Neuronal stem cell (in vitro differentiated cells): Measurements from ENCODE around the gene B4GALT1.

Experiments
- DNase-seq: peaks from one replicate; pipeline ENCODE4 v3.0.0-alpha.2; 2013; ENCODE audit warnings: low spot score
- H2AFZ ChIP-seq: one replicate; pipeline ENCODE4 v1.6.1; 2013; ENCODE audit warnings: mild to moderate bottlenecking, low read length, inconsistent platforms
- H2AK5ac ChIP-seq: 2 replicates; pipeline ENCODE4 v1.6.1; 2013; ENCODE audit warnings: low read depth, mild to moderate bottlenecking, inconsistent platforms, low read length, moderate library complexity, mixed read lengths
- H2BK120ac ChIP-seq: 2 replicates; pipeline ENCODE4 v1.6.1; 2013; ENCODE audit warnings: low read depth, mild to moderate bottlenecking, inconsistent platforms, low read length, moderate library complexity, mixed read lengths
- H2BK12ac ChIP-seq: one replicate; pipeline ENCODE4 v1.6.1; 2013; ENCODE audit warnings: low read length, inconsistent platforms
- H2BK15ac ChIP-seq: 2 replicates; pipeline ENCODE4 v1.6.1; 2013; ENCODE audit warnings: mild to moderate bottlenecking, low read length, inconsistent platforms, mixed read lengths
- H2BK5ac ChIP-seq: one replicate; pipeline ENCODE4 v1.6.1; 2013; ENCODE audit warnings: inconsistent platforms, mild to moderate bottlenecking, low read length, moderate library complexity
- H3K14ac ChIP-seq: one replicate; pipeline ENCODE4 v1.6.1; 2013; ENCODE audit warnings: low read length, inconsistent platforms
- H3K18ac ChIP-seq: 2 replicates; pipeline ENCODE4 v1.6.1; 2013; ENCODE audit warnings: low read length, inconsistent platforms
- H3K23ac ChIP-seq: 2 replicates; pipeline ENCODE4 v1.6.1; 2013; ENCODE audit warnings: low read depth, mild to moderate bottlenecking, mixed read lengths, low read length, inconsistent platforms; ENCODE audit not compliant: poor library complexity
- H3K27ac ChIP-seq: replicated peaks from 3 replicates; pipeline ENCODE4 v1.5.1; 2013; ENCODE audit warnings: low read length, inconsistent platforms
- H3K27me3 ChIP-seq, 3 experiments: 2 replicates each; pipeline ENCODE4 v1.6.1; 2013; ENCODE audit warnings: low read length in 3 of 3, mild to moderate bottlenecking in 2 of 3, inconsistent platforms in 1 of 3, low read depth in 1 of 3, mixed read lengths in 1 of 3, moderate library complexity in 1 of 3; ENCODE audit not compliant: control insufficient read depth in 3 of 3, insufficient read depth in 3 of 3
- H3K36me3 ChIP-seq, 2 donors: replicated peaks in 1 of 2; 2 replicates each; pipeline ENCODE4 v1.6.1; 2013; ENCODE audit warnings: low read length in 2 of 2; ENCODE audit not compliant: control insufficient read depth in 2 of 2, insufficient read depth in 2 of 2
- H3K4ac ChIP-seq: 2 replicates; pipeline ENCODE4 v1.6.1; 2013; ENCODE audit warnings: inconsistent platforms, mild to moderate bottlenecking, low read length, moderate library complexity
- H3K4me1 ChIP-seq, 2 donors: 1 replicate in 1 of 2; 2 replicates in 1 of 2; pipeline ENCODE4 v1.6.1; 2013; ENCODE audit warnings: low read length in 2 of 2, low read depth in 1 of 2; ENCODE audit not compliant: control insufficient read depth in 2 of 2, insufficient read depth in 1 of 2
- H3K4me2 ChIP-seq: one replicate; pipeline ENCODE4 v1.6.1; 2013; ENCODE audit warnings: mild to moderate bottlenecking, low read length, inconsistent platforms; ENCODE audit not compliant: insufficient read depth, poor library complexity, severe bottlenecking
- H3K4me3 ChIP-seq, 2 donors: 2 replicates each; pipeline ENCODE4 v1.5.1; 2013; ENCODE audit warnings: low read length in 2 of 2, mild to moderate bottlenecking in 2 of 2, inconsistent platforms in 1 of 2, moderate library complexity in 1 of 2
- H3K79me1 ChIP-seq: one replicate; pipeline ENCODE4 v1.6.1; 2013; ENCODE audit warnings: low read depth, mild to moderate bottlenecking, inconsistent platforms, low read length, moderate library complexity
- H3K9ac ChIP-seq: one replicate; pipeline ENCODE4 v1.6.1; 2013; ENCODE audit warnings: mild to moderate bottlenecking, low read depth, low read length, inconsistent platforms; ENCODE audit not compliant: poor library complexity
- H3K9me3 ChIP-seq, 2 donors: replicated peaks in 1 of 2; 2 replicates each; pipeline versions ENCODE3 to v1.6.1; 2013; ENCODE audit warnings: low read length in 2 of 2, mild to moderate bottlenecking in 2 of 2, inconsistent platforms in 1 of 2, low read depth in 1 of 2, mixed read lengths in 1 of 2, moderate library complexity in 1 of 2; ENCODE audit not compliant: control insufficient read depth in 2 of 2, insufficient read depth in 1 of 2
- H4K8ac ChIP-seq: one replicate; pipeline ENCODE4 v1.6.1; 2013; ENCODE audit warnings: low read depth, mild to moderate bottlenecking, inconsistent platforms, low read length, moderate library complexity
- H4K91ac ChIP-seq: one replicate; pipeline ENCODE4 v1.6.1; 2013; ENCODE audit warnings: low read length, low read depth, mild to moderate bottlenecking, inconsistent platforms; ENCODE audit not compliant: poor library complexity
- WGBS, 2 donors: extraction: QIAGEN DNeasy Blood & Tissue Kit; methylation state at CpG; one replicate each; pipeline ENCODE4 v1.1.7; 2013; ENCODE audit warnings: missing lambda C conversion rate in 2 of 2, mixed read lengths in 1 of 2; ENCODE audit not compliant: insufficient read length in 2 of 2, insufficient replicate concordance in 1 of 2; ENCODE audit errors: extremely low coverage in 2 of 2; 5-methylcytosine and 5-hydroxymethylcytosine counted together

B4GALT1 gene

GRCh38 chr9:33177086-33177485 lies 9.9 kb upstream of the B4GALT1 start:
- no peak for DNase-seq
- Histone ChIP-seq H3K9ac (no peak overlapping the region), H2BK120ac (no peak overlapping the region), H2BK15ac (no peak overlapping the region), H3K23ac (no peak overlapping the region), H2AFZ (no peak overlapping the region), H4K8ac (no peak overlapping the region), H3K4me3 (no peak overlapping the region), H3K27me3 (peaks cover 0 to 47% (median 0%) of the 10 kb centered on the region in 3 experiments), H3K9me3 (no peaks in the 10 kb centered on the region), H3K27ac (no peak overlapping the region), H3K4me1 (peaks cover 0 to 2% of the 10 kb centered on the region in 2 donors), H3K4ac (no peak overlapping the region), H3K4me2 (no peak overlapping the region), H3K14ac (no peak overlapping the region), H3K36me3 (no peaks in the 10 kb centered on the region), H2BK5ac (no peak overlapping the region), H2AK5ac (no peak overlapping the region), H4K91ac (no peak overlapping the region), H3K79me1 (no peaks in the 10 kb centered on the region), H2BK12ac (no peak overlapping the region), H3K18ac (no peak overlapping the region)
- WGBS, 2 donors: no CpG with 5 or more reads among the region's 4 CpGs

DNA sequence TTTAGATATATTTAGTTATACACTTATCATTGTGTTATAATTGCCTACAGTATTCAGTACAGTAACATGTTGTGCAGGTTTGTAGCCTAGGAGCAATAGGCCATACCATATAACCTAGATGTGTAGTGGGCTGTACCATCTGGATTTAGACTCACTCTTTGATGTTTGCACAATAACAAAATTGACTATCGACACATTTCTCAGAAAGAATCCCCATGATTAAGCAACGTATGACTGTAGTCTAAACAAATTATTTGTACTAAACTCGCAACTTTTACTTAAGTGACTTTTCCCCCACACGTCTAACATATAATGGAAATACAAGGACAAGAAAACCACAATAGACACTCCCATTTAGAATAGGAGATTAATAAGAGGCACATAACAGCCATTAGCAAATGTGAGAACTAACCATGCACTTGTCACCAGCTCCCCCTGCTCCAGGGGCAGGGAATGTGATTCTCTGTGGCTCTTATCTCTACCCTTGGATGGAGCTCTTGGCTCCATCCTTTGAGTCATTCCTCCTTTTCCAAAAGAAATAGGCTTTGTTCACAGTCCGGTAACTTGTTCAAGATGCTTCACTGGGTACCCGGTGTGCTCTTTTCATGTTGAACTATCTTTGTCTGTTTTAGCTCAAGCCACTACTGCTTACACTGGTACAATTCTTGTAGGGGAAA lies 8.7 kb upstream of the B4GALT1 start:
- H3K27me3 ChIP-seq: peaks cover 0 to 38% (median 0%) of the 10 kb centered on the region in 3 experiments
- H2BK15ac ChIP-seq: no peak overlapping the region
- no peaks in the 10 kb centered on the region for H3K79me1 ChIP-seq
- H3K4me1 ChIP-seq: peaks cover 0 to 3% of the 10 kb centered on the region in 2 donors
- no peak overlapping the region for H3K4me2 ChIP-seq
- H2BK5ac ChIP-seq: no peak overlapping the region
- no peak overlapping the region for H2AK5ac ChIP-seq
- no peaks in the 10 kb centered on the region for H3K9me3 ChIP-seq
- no peak overlapping the region for H3K27ac ChIP-seq
- no peak overlapping the region for H2BK120ac ChIP-seq
- no peak overlapping the region for H2BK12ac ChIP-seq
- no CpG with 5 or more reads among the region's 6 CpGs for WGBS, 2 donors
- H3K4me3 ChIP-seq: no peak overlapping the region
- no peak for DNase-seq
- H2AFZ ChIP-seq: no peak overlapping the region
- H3K4ac ChIP-seq: no peak overlapping the region
- H4K8ac ChIP-seq: no peak overlapping the region
- no peak overlapping the region for H3K18ac ChIP-seq
- H3K36me3 ChIP-seq: no peaks in the 10 kb centered on the region
- no peak overlapping the region for H3K14ac ChIP-seq
- no peak overlapping the region for H3K9ac ChIP-seq
- H4K91ac ChIP-seq: no peak overlapping the region
- H3K23ac ChIP-seq: no peak overlapping the region

DNA sequence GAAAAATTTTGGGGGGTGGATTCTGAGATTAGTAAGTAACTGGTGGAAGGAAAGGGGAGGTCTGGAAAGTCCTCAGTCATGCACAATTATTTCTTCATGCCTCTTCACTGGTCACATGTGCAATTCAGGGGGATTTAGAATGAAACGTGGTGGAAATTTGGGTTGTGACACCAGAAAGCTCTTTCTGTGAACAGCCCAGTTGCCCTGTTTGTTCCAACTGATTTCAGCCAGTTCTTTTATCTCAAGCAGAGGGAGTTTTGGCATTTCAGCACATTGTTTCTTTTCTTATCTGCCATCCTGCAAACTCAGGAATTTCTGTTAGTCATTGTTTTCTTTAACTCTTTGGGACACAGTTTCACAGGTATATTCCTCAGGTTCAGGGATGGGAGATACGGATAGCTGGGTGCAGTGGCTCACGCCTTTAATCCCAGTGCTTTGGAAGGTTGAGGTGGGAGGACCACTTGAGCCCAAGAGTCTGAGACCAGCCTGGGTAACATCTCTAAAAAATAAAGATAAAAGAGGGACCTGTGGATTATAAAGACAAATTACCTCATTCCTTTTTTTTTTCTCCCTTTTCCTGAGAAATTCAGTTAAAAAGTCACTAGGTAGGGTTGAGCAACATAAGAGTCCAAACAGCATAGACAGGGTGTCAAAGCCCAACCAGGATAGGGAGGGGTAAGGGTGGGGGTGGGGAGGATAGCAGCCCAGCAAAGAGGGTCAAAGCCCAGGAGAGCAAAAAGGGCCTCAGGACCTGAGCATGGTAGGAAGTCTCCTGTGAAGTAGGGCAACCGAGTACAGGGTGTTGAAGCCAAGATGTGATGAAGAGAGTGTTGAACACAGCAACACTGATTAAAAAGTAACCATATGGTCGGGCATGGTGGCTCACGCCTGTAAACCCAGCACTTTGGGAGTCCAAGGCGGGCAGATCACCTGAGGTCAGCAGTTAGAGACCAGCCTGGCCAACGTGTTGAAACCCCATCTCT lies 5.4 kb upstream of the B4GALT1 start:
- no peak overlapping the region for H3K27ac ChIP-seq
- no peak overlapping the region for H4K8ac ChIP-seq
- H3K14ac ChIP-seq: no peak overlapping the region
- H3K36me3 ChIP-seq: no peaks in the 10 kb centered on the region
- H3K27me3 ChIP-seq: peaks cover 0 to 40% (median 0%) of the 10 kb centered on the region in 3 experiments
- H3K9me3 ChIP-seq: no peaks in the 10 kb centered on the region
- no peak overlapping the region for H3K23ac ChIP-seq
- H3K18ac ChIP-seq: no peak overlapping the region
- no peak overlapping the region for H2BK120ac ChIP-seq
- no CpG with 5 or more reads among the region's 8 CpGs for WGBS, 2 donors
- H3K9ac ChIP-seq: no peak overlapping the region
- H3K4me3 ChIP-seq: no peak overlapping the region
- no peak overlapping the region for H2BK5ac ChIP-seq
- no peaks in the 10 kb centered on the region for H3K79me1 ChIP-seq
- DNase-seq: no peak
- no peak overlapping the region for H3K4ac ChIP-seq
- H2BK15ac ChIP-seq: no peak overlapping the region
- H3K4me1 ChIP-seq: peaks cover 0 to 5% of the 10 kb centered on the region in 2 donors
- H3K4me2 ChIP-seq: no peak overlapping the region
- H2BK12ac ChIP-seq: no peak overlapping the region
- no peak overlapping the region for H4K91ac ChIP-seq
- no peak overlapping the region for H2AK5ac ChIP-seq
- H2AFZ ChIP-seq: no peak overlapping the region
